Mammary epithelial cell (primary cell): ENCODE results near the gene NPR3.

Experiments used
- EZH2 ChIP-seq: IDR thresholded peaks from 2 replicates; pipeline ENCODE4 v1.6.1; 2012; ENCODE audit warnings: low read length, inconsistent platforms, borderline replicate concordance
- TF ChIP-seq, protein P1 (sequence below), 2 donors: IDR thresholded peaks in 1 of 2; conservative IDR thresholded peaks in 1 of 2; 2 replicates each; pipeline ENCODE4 v1.5.1; 2011 to 2012; ENCODE audit warnings: inconsistent platforms in 2 of 2, low read length in 2 of 2, mild to moderate bottlenecking in 2 of 2, control low read depth in 1 of 2, low read depth in 1 of 2; ENCODE audit not compliant: insufficient read depth in 1 of 2; ENCODE audit errors: extremely low read depth in 1 of 2

DNA sequence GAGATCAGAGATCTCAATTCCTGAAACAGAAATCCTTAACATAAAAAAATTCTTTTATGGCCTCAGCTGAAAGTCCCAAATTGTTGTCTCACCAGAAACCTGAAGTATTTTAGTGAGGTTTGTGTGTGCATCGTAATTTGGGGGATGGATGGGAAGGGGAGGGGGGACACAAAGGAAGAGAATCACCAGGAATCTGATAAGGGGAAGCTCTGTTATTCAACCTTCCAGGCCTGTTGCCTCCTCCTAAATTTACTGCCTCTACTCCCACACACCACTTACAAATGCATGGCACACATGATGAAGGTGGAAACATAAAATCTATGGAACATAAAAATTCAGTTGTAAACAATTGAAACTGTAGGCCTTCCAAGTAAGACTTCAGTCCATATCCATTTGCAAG is 97.7 kb downstream of the NPR3 start:
- TF ChIP-seq, protein P1, sequence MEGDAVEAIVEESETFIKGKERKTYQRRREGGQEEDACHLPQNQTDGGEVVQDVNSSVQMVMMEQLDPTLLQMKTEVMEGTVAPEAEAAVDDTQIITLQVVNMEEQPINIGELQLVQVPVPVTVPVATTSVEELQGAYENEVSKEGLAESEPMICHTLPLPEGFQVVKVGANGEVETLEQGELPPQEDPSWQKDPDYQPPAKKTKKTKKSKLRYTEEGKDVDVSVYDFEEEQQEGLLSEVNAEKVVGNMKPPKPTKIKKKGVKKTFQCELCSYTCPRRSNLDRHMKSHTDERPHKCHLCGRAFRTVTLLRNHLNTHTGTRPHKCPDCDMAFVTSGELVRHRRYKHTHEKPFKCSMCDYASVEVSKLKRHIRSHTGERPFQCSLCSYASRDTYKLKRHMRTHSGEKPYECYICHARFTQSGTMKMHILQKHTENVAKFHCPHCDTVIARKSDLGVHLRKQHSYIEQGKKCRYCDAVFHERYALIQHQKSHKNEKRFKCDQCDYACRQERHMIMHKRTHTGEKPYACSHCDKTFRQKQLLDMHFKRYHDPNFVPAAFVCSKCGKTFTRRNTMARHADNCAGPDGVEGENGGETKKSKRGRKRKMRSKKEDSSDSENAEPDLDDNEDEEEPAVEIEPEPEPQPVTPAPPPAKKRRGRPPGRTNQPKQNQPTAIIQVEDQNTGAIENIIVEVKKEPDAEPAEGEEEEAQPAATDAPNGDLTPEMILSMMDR (conservative IDR thresholded peaks at IDR 0.05 in 1 of 2, IDR thresholded peaks at IDR 0.05 in 1 of 2; ENCODE audit: extremely low read depth in 1 of 2, insufficient read depth in 1 of 2, low read depth in 1 of 2, low read length in 2 of 2) = no peak
- no peak for TF ChIP-seq EZH2
